CD4-positive, alpha-beta T cell treated with Interleukin-4 for 4 hours (primary cell): ENCODE data around the gene CA14.
"Not testable (repeated sequence)": the region's sequence is repeated elsewhere in the genome, so short reads cannot be mapped to it uniquely, and the experiment has no call there.

Source experiments
- DNase-seq: peaks from one replicate; pipeline ENCODE4 v3.0.0-alpha.2; 2020

CA14 gene

DNA sequence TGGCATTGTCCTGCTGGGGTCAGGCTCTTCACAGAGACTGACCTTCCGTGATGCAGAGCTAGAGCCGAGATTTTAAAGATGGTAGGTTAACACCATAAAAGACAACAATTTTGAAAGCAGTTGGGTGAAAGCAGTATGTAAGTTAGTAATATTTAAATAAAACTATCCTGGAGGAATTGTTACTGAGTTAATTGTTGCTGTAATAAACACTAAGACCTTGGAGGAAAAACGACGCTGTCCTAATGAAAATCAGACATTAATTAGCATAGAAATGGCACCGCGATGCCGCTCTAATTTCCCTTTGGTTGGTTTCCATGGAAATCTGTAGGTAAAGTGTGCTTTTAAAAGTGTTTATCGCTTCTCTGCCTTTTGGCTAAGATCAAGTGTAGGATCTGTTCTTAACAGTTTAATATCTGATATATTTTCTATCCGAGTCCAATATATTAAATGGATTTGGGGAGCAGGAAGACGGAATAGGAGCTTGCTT, 20.9 kb upstream of the CA14 start:
- no peak for DNase-seq

DNA sequence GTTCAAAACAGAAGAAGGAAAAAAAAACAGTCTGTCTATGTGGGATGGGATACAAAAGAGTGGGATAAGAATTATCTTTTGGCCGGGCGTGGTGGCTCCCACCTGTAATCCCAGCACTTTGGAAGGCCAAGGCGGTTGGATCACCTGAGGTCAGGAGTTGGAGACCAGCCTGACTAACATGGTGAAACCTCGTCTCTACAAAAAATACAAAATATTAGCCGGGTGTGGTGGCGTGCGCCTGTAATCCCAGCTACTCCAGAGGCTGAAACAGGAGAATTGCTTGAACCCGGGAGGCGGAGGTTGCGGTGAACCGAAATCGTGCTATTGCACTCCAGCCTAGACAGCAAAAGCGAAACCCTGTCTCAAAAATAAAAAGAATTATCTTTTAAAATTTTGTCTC, 20.4 kb upstream of the CA14 start:
- not testable (repeated sequence) for DNase-seq

DNA sequence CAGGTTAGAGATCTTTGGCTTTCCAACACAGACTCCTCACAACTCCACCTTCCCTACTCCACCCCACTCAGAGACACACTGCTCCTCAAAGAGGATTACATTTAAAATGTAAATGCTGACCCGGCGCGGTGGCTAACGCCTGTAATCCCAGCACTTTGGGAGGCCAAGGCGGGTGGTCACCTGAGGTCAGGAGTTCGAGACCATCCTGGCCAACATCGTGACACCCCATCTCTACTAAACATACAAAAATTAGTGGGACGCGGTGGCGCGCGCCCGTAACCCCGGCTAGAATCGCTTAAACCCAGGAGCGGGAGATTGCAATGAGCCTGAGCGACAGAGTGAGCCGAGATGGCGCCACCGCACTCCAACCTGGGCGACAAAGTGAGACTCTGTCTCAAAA, 19.8 kb upstream of the CA14 start:
- no peak for DNase-seq

DNA sequence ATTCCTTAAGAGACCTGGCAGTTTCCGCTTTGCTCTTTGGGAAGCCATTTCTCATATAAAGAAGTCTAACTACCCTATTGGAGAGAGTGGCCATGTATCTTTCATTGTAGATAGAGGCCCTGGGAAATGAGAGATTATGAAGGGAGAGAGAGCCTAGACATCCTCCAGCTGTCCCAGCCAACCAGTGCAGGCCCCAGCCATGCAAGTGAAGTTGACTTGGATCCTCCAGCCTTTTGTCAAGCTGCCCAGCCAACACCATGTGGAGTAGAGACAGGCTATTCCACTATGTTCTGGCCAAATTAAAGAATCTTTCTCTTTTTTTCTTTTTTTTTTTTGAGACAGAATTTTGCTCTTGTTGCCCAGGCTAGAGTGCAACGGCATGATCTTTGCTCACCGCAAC, 14.6 kb upstream of the CA14 start:
- DNase-seq = no peak

DNA sequence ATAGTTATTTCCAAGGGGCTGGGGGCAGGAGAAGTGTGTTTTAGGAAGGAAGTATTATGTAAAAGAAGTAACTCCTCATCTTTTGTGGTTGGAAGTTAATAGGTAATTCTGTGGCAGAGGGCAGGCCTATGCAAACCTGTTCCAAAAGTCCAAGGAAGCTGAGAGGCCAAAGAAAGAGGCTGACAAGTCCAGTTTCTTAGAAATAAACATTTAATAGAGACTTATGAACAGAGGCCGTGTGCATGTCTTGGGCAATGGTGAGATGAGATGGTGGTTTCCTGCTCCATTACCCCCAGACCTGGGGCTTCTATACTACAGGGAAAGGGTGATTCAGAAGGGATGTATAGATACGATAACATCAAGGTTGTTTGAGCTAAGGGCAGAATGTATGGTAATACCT, 7.6 kb upstream of the CA14 start:
- no peak for DNase-seq

DNA sequence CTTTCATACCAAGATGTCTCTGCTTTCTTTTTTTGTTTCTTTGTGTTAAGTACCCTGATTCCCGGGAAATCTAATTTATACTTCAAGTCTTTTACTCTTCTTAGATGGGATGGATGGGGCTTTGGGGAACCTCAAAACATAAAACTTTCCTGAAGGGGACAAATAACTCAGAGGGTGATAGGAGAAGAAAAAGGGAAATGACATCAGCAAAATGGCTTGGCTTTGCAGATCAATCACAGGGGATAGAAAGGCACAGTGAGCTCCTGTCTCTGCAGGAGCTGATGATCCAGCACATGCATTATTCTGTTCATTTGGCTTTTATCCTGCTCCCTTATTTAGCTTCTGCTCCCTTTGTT, 1.4 kb upstream of the CA14 start:
- DNase-seq = no peak

DNA sequence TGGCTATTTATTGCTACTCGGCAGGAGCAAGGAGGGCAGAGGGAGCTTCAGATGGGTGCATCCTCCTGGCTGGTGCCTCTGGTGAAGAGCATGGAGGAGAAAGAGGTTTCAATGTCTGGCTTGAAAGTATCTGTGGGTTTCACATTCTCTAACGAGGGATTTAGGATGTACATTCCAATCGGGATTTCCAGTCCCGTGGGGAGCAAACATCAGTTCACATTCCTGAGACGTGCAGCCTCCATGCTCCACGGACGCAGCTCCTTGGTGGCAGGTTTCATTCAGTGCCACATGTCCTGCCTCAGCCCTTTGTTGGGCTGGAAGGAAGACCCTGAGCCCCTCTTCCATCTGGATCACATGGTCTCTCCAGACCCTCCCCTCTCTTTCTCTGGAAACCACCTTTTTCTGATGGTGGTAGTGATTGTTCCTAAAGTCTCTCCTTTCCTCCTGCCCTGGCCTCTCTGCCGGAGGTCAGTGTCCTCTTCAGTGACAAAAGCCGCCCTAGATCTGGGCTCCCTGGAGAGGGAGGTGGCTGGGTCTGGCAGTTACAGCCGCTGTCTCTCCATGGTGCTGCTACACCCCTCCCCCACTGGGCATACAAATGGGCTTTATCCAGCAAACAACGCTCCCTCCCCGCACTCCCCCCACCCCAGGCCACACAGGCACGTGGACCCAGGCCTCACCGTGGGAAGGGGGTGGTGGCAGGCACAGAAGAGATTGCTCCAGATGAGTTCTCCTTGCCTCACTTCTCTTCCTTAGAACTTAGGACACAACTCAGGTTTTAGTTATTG, 826 bp upstream of the CA14 start:
- no peak for DNase-seq

DNA sequence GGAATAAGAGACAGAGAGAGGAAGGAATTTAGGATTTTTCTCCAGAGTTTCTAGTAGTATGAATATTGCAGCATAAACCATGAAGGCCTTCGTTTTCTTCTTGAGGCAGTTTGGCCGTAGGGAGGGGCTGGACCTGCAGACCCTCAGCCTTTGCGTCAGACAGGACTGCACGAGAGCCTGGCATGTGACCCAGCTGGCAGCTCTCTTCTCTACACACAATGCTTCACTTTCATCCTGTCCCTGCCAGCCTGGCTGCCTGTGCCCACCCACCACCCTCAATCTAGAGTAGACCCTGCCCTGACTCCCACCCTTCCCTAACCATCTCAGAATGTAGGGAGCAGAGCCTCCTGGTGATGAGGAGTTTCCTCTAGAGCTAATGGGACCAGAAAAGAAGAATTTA, 1.6 kb downstream of the CA14 start:
- no peak for DNase-seq

DNA sequence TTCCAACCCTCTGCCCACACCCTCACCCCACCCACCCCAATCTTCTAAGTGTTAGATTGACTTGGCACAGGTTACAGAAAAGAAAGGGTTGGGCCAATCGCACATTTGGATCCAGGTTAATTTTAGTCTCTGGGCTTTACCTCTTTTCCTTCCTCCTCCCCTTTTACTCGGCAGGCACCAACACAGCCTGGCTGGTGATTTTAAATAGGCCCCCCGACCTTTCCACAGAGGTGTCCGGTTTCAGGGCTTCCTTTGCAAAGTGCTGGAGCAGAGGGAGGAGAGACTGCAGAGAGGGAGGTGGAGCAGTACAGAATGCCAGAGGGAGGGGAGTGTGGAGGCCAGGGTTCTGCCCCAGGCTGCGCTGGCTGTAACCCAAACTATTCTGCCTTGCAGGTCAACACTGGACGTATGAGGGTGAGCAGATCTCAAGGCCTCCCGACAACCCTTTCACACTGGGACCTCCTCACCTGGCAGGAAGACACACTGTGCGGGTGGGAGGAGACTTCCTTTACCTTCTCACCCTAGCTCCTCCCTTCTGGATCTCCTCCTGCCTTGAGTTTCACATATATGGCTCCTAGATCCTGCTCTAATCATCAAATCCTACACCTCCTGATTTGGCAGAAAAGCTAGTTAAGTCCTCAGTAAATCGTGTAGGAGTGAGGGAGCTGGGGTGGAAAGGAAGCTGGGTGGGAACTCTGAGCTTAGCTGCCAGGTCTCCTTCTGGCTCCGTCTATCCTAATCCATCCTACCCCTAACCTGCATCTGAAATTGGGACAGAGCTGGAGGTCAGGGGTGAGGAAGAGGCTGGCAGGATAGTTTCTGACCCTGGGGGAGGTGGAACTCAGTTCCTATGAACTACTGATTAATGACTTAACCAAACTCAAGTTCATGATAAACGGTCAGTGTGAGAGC, 2.4 kb downstream of the CA14 start:
- no peak for DNase-seq

DNA sequence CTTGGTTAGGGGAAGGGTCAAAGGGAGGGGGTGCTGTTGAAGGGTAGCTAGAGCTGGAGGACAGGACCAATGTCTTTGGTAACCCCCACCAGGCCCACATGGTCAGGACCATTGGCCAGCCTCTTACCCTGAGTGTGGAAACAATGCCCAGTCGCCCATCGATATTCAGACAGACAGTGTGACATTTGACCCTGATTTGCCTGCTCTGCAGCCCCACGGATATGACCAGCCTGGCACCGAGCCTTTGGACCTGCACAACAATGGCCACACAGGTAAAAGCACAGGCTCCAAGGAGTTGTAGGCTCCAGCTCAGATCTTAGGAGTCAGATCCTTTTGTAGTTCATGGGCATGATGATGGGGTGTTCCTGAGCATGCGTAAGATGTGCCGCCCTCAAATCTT, 3.8 kb downstream of the CA14 start:
- DNase-seq = no peak

DNA sequence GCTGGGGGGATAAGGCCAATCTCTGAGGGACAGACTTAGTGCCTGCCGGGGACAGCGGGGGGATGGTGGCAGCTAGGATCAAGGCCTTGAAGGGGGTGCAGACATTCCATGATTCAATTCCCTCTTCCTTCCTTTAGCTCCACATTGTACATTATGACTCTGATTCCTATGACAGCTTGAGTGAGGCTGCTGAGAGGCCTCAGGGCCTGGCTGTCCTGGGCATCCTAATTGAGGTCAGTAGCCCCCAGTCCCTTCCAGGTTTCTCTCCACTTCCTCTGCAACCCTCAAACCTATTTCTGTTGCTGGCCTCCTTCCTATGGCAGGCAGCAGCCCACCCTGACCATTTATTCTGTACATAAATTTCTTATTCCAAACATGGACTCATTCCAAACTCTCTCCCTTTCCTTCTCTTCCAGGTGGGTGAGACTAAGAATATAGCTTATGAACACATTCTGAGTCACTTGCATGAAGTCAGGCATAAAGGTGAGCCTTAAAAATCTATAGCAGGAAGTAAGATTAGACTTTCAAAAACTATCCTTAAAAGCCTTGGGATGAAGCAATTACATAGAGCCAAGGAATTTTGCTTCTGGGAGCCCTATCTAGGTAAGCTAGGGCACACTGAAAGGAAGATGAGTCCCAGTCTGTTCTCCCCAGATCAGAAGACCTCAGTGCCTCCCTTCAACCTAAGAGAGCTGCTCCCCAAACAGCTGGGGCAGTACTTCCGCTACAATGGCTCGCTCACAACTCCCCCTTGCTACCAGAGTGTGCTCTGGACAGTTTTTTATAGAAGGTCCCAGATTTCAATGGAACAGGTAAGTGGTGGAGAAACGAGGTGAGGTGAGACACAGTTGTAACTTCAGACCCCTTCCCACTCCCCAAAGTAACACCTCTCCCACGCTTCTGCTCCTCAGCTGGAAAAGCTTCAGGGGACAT, 5.1 kb downstream of the CA14 start:
- no peak for DNase-seq

DNA sequence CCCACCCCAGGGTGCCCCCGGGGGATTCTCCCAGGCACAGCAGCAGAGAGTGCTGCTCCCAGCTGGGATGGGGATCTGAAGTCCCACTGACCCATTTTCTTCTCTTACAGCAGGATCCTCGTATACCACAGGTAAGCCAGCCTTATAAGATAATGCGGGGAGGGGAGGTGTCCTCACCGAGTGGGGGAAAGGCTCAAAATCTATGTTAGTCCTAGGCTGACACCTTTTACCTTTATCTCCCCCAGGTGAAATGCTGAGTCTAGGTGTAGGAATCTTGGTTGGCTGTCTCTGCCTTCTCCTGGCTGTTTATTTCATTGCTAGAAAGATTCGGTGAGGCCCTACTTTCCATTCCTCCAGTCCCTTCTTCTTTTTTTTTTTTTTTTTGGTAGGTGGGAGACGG, 6.0 kb downstream of the CA14 start:
- no peak for DNase-seq

DNA sequence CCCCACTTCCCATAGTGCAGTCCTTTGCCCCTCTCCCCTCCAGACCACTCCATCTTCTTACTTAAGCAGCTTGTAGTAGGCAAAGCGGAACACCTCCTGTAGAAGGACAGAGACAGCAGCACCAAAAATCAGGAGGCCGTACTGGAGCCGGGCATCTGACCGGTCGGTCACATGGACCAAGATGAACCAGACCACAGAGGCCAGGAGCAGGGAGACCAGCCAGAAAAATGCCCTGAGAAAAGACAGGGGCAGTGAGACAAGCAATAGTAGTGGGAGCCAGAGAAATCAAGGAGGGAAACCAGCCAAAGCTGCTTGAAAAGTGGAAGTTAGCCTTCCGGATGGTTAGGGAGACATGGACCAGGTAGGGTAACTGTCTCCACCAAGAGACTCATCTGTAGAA, 10.3 kb downstream of the CA14 start:
- DNase-seq = no peak

DNA sequence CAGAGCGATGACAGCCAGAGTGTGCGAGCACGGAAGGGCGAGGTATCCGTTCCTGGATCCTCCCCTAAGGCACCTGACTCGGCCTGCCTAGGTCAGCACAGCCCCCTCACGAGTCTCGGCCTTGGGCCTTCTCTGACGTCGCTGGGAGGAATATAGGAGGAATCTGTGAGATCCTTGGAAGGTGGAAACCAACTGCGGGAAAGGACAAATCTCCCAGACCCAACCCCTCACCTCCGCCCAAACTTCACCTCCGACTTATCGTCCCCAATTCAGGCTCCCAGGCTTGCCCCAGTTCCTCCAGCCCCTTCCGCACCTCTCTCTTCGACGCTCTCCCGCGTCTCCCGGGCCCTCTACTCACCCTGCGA, 10.7 kb downstream of the CA14 start:
- DNase-seq = peak; percentile 48

DNA sequence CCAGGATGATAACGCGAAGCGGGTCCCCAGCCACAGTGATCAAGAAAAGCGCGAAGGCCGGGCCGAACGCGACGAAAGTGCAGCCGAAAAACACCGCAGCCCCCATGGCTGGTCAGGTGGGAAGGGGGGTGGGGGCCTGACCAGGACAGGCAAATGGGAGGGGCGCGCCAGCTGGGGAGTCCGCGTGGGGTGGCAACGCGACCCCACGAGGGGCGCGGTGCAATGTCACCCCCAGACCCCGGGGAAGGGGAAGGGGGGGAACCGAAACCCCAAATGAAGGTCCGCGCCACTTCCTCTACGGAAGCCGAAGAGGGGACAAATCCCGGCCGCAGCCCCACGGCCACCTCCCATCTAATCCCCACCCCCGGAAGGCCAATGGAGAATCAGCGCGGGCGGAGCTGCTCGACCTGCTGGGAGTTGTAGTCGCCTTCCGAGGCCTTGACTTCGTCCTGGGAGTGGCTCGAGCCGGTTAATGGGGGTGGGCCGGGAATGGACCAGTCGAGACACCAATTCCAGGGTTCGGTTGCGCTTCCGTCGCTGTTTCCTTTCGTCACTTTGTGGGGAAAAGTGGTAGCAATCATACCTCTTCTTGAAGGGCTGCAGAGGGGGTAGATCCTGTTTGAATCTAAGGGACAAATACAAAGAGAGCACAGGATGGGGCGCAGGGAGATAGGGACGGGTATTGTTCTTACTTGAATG, 11.3 kb downstream of the CA14 start, which contains the start of gene APH1A:
Gene APH1A, minus strand, starts transcription at position 312 of the 699 bp plus-strand sequence. Its CDS starts 206 bp downstream, at position 106.
- DNase-seq = peak; percentile 96

DNA sequence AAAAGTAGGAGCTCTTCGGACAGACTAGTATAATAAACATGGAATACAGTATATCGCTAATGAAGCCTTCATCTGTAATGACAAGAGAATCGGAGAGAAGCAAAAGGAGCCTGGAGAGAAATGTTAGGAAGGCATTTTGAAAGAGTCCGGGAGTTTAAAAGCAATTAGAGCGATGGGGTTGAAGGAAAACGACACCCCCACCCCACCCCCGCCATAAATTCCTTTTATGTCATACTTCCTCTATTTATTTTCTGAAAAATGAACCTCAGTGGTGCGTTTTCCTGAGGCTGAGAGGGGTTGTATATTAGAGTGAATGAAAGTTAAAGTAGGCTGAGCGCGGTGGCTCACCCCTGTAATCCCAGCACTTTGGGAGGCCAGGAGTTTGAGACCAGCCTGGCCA, 11.9 kb downstream of the CA14 start:
- DNase-seq = no peak

DNA sequence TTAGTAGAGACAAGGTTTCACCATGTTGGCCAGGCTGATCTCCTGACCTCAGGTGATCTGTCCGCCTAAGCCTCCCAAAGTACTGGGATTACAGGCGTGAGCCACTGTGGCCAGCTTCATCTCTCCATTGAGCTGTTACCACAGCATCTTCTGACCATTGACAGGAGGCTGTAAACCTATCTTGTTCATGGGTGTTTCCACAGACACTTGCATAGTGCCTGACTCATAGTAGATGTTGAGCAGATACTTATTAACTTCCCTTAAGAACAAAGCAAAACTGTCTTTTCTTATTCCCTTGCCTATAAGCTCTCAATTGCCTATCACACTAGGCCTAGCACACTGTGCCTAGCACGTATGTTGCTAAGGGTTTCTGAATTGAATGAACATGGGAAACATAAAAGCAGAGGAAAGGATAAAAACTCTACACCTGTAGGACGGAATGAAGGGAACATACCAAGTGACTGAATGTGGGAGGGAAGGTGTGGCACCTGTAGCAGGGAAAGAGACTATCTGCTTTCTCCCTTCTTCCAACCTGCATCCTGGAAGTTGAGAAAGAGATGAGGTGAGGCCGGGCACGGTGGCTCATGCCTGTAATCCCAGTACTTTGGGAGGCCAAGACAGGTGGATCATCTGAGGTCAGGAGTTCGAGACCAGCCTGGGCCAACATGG, 13.9 kb downstream of the CA14 start:
- no peak for DNase-seq

DNA sequence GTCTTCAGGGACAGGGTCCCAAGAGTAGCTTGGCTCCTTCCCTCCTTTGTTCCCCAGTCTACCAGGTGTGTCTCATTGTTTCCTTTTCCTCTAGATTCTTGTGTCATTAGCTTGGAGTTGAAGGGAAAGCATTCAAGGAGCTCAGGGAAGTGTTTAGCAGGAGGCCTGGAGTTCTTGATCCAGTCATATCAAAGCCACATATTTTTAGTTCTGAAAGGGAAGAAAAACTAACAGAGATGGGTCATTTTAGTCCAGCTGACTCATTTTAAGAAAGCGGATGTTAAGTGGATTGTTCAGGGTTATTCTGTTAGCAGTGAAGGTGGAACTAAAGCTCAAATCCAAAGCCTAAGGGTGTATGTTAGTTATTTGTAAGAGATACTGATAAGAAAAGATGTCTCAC, 15.7 kb downstream of the CA14 start:
- DNase-seq = no peak

DNA sequence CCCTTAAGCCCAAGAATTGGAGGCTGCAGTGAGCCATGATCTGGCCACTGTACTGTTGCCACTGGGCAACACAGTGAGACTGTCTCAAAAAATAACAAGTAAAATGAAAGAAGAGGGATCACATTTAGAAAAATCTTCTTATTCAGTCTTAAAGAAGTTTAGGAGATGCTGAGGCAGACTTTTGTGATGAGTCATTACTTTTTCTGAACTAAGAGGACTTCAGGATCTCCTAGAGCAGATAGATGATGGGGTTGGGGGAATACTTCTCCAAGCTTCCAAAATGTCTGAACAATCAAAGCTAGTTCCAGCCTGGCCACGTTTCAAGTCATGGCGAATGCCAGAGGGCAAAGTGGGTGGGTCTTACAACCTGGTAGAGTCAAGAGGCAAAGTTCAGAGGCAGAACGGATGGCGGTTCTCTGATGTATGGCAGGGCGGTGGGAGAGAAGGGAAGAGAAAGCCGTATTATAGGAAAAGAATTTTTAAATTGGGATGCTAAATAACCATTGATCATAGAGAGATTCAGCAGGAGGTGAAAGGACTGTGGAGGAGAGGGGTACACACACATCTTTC, 22.6 kb downstream of the CA14 start:
- DNase-seq = no peak

DNA sequence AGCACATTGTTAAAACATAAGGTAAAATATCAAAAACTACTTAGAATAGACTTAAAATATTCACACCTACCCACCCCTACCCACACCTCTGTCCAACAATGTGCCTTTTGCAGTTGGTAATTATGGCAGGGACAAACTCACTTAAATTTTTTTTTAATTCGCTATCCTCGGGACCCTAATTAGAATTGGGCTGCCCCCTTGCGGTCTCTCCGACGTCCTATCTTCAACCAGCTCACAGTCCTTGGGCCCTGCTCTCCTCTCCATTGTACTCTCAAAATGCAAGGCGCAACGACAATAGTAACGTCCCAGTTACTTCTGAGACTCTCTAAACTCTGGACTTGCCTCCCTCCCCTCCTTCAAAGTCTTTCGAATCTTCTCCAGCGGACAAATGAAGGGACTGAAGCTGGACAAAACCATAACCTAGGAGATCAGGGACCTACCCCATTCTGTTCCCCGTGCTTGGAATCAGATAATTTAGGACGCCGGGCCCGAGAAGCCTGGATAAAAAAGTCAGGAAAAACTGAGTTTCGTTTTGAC, 23.7 kb downstream of the CA14 start:
- DNase-seq = peak; percentile 70
